Stomach (tissue), 4 donors: ENCODE results near the gene ARID5B.

ENCODE experiments used
- EP300 ChIP-seq: sonication (generic); formaldehyde crosslinking; IDR thresholded peaks from one replicate; pipeline ENCODE4 v1.6.1; 2017; ENCODE audit warnings: antibody characterized with exemption
- POLR2A ChIP-seq, 4 donors: fragments of 450-650 bp; IDR thresholded peaks; one replicate each; pipeline ENCODE4 v1.6.1; 2016; ENCODE audit warnings: antibody characterized with exemption in 4 of 4, control low read depth in 2 of 4, mild to moderate bottlenecking in 1 of 4, moderate library complexity in 1 of 4
- TF ChIP-seq, protein P1 (sequence below), 7 experiments: fragments of 450-650 bp in 4 of 7; fragments of 200-600 bp in 3 of 7; sonication (generic) in 3 of 7; IDR thresholded peaks; one replicate each; pipeline ENCODE4 v1.5.1; 2016 to 2019; ENCODE audit warnings: antibody characterized with exemption in 7 of 7, control low read depth in 2 of 7, mild to moderate bottlenecking in 1 of 7

DNA sequence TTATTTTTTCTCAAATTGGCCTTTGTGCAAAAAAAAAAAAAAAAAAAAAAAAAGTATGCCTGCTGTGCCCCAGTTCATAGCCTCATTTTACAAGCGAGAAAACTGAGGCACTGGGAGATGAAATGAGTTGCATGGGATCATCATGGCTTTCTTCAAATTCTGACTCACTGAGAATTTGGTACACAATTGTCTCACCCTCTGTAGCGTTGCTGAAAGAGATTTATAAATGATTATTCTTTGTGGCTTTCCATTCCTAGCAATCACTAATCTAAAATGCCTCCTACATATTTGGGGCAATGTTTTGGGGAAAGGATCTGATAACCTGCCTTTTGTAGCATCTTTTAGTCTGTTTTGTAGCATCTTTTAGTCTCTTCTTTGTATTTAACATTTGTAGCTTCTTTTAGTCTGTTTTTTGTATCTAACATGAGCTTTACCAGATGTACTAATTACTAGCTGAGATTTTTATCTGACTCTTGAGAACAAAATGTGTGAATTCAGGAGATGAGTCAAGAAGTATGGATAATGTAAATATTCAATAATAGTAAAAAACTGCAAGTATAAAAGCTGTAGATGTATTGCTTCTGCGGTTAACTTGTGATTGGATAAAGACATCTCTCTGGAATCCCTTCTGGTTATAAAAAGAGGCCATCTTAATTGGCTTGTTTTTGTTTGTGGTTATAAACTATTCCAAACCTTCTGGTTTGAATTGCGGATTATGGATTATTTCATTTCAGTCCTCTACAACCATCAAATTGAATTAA lies 161.4 kb downstream of the ARID5B start:
- TF ChIP-seq POLR2A (IDR thresholded peaks at IDR 0.05) (no peak), EP300 (no peak)
- TF ChIP-seq, protein P1, sequence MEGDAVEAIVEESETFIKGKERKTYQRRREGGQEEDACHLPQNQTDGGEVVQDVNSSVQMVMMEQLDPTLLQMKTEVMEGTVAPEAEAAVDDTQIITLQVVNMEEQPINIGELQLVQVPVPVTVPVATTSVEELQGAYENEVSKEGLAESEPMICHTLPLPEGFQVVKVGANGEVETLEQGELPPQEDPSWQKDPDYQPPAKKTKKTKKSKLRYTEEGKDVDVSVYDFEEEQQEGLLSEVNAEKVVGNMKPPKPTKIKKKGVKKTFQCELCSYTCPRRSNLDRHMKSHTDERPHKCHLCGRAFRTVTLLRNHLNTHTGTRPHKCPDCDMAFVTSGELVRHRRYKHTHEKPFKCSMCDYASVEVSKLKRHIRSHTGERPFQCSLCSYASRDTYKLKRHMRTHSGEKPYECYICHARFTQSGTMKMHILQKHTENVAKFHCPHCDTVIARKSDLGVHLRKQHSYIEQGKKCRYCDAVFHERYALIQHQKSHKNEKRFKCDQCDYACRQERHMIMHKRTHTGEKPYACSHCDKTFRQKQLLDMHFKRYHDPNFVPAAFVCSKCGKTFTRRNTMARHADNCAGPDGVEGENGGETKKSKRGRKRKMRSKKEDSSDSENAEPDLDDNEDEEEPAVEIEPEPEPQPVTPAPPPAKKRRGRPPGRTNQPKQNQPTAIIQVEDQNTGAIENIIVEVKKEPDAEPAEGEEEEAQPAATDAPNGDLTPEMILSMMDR (IDR thresholded peaks at IDR 0.05) = no peak
